ENCODE results near the gene COL23A1.

DNA sequence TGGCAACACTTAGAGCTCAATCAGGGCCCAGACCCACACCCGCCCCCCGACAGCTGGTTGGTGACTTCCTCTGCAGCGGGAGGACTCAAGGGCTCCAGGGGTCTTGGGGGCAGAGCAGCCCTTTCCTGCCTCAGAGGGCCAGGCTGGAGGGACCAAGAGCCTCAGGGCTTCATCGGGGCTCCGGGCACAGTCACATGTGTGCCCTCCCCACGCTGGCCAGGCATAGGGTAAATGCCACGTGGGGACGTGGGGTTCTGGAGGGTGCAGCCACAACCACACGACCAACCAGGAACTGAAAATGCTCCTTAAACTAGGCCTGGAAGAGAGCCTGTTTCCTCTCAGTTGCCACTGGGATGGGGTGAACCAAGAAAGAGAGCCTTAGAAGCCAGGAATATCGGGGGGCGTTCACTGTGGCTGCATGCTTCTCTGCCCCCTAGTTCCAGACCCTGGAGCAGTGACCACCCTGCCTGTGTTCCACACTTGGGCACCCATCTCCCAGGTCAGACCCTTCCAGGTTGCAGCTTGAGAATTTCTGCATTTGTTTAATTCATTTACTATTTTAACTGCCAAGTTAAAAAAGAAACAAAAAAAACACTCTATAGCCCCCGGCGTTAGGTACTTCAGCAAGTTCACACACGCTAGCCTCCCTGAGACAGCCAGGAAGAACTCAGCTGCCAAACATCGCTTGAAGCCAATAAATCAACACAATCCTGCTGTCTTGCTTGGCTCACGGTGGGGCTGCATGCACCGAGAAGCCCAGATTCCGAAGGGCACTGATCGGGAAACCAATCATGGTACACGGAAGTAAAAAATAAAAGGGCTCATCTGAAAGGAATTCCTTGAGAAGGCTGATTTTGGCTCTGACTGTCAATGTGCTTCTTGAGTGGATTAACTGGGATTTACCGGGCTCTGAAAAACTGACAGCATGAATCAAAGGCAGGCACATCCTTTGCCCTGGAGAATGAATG, 301.5 kb downstream of the COL23A1 start:
- TF ChIP-seq EZH2 (IDR thresholded peaks at IDR 0.05; ENCODE audit: low read depth, unreplicated experiment), result no peak
- TF ChIP-seq, protein P1, sequence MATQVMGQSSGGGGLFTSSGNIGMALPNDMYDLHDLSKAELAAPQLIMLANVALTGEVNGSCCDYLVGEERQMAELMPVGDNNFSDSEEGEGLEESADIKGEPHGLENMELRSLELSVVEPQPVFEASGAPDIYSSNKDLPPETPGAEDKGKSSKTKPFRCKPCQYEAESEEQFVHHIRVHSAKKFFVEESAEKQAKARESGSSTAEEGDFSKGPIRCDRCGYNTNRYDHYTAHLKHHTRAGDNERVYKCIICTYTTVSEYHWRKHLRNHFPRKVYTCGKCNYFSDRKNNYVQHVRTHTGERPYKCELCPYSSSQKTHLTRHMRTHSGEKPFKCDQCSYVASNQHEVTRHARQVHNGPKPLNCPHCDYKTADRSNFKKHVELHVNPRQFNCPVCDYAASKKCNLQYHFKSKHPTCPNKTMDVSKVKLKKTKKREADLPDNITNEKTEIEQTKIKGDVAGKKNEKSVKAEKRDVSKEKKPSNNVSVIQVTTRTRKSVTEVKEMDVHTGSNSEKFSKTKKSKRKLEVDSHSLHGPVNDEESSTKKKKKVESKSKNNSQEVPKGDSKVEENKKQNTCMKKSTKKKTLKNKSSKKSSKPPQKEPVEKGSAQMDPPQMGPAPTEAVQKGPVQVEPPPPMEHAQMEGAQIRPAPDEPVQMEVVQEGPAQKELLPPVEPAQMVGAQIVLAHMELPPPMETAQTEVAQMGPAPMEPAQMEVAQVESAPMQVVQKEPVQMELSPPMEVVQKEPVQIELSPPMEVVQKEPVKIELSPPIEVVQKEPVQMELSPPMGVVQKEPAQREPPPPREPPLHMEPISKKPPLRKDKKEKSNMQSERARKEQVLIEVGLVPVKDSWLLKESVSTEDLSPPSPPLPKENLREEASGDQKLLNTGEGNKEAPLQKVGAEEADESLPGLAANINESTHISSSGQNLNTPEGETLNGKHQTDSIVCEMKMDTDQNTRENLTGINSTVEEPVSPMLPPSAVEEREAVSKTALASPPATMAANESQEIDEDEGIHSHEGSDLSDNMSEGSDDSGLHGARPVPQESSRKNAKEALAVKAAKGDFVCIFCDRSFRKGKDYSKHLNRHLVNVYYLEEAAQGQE (IDR thresholded peaks at IDR 0.05; ENCODE audit: unreplicated experiment), result no peak
- TF ChIP-seq, protein P2, sequence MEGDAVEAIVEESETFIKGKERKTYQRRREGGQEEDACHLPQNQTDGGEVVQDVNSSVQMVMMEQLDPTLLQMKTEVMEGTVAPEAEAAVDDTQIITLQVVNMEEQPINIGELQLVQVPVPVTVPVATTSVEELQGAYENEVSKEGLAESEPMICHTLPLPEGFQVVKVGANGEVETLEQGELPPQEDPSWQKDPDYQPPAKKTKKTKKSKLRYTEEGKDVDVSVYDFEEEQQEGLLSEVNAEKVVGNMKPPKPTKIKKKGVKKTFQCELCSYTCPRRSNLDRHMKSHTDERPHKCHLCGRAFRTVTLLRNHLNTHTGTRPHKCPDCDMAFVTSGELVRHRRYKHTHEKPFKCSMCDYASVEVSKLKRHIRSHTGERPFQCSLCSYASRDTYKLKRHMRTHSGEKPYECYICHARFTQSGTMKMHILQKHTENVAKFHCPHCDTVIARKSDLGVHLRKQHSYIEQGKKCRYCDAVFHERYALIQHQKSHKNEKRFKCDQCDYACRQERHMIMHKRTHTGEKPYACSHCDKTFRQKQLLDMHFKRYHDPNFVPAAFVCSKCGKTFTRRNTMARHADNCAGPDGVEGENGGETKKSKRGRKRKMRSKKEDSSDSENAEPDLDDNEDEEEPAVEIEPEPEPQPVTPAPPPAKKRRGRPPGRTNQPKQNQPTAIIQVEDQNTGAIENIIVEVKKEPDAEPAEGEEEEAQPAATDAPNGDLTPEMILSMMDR (conservative IDR thresholded peaks at IDR 0.05; ENCODE audit: low read depth in 2 of 2), result no peak
- TF ChIP-seq POLR2AphosphoS5 (IDR thresholded peaks at IDR 0.05; ENCODE audit: low read depth), result no peak
- TF ChIP-seq CREB1 (CRISPR knock-in tag; IDR thresholded peaks at IDR 0.05; ENCODE audit: low read depth), result no peak
- no peak for TF ChIP-seq STAT1 (IDR thresholded peaks at IDR 0.05; ENCODE audit: unreplicated experiment)
- no peak for TF ChIP-seq ZNF114 (CRISPR knock-in tag; IDR thresholded peaks at IDR 0.05)
- no peak for TF ChIP-seq ZNF331 (CRISPR knock-in tag; IDR thresholded peaks at IDR 0.05; ENCODE audit: low read depth)
- TF ChIP-seq JUNB (IDR thresholded peaks at IDR 0.05; ENCODE audit: unreplicated experiment), result no peak
- TF ChIP-seq EZH2phosphoT487 (IDR thresholded peaks at IDR 0.05; ENCODE audit: unreplicated experiment), result no peak
- no peak for TF ChIP-seq NANOG (IDR thresholded peaks at IDR 0.05; ENCODE audit: borderline replicate concordance)
- TF ChIP-seq, protein P3, sequence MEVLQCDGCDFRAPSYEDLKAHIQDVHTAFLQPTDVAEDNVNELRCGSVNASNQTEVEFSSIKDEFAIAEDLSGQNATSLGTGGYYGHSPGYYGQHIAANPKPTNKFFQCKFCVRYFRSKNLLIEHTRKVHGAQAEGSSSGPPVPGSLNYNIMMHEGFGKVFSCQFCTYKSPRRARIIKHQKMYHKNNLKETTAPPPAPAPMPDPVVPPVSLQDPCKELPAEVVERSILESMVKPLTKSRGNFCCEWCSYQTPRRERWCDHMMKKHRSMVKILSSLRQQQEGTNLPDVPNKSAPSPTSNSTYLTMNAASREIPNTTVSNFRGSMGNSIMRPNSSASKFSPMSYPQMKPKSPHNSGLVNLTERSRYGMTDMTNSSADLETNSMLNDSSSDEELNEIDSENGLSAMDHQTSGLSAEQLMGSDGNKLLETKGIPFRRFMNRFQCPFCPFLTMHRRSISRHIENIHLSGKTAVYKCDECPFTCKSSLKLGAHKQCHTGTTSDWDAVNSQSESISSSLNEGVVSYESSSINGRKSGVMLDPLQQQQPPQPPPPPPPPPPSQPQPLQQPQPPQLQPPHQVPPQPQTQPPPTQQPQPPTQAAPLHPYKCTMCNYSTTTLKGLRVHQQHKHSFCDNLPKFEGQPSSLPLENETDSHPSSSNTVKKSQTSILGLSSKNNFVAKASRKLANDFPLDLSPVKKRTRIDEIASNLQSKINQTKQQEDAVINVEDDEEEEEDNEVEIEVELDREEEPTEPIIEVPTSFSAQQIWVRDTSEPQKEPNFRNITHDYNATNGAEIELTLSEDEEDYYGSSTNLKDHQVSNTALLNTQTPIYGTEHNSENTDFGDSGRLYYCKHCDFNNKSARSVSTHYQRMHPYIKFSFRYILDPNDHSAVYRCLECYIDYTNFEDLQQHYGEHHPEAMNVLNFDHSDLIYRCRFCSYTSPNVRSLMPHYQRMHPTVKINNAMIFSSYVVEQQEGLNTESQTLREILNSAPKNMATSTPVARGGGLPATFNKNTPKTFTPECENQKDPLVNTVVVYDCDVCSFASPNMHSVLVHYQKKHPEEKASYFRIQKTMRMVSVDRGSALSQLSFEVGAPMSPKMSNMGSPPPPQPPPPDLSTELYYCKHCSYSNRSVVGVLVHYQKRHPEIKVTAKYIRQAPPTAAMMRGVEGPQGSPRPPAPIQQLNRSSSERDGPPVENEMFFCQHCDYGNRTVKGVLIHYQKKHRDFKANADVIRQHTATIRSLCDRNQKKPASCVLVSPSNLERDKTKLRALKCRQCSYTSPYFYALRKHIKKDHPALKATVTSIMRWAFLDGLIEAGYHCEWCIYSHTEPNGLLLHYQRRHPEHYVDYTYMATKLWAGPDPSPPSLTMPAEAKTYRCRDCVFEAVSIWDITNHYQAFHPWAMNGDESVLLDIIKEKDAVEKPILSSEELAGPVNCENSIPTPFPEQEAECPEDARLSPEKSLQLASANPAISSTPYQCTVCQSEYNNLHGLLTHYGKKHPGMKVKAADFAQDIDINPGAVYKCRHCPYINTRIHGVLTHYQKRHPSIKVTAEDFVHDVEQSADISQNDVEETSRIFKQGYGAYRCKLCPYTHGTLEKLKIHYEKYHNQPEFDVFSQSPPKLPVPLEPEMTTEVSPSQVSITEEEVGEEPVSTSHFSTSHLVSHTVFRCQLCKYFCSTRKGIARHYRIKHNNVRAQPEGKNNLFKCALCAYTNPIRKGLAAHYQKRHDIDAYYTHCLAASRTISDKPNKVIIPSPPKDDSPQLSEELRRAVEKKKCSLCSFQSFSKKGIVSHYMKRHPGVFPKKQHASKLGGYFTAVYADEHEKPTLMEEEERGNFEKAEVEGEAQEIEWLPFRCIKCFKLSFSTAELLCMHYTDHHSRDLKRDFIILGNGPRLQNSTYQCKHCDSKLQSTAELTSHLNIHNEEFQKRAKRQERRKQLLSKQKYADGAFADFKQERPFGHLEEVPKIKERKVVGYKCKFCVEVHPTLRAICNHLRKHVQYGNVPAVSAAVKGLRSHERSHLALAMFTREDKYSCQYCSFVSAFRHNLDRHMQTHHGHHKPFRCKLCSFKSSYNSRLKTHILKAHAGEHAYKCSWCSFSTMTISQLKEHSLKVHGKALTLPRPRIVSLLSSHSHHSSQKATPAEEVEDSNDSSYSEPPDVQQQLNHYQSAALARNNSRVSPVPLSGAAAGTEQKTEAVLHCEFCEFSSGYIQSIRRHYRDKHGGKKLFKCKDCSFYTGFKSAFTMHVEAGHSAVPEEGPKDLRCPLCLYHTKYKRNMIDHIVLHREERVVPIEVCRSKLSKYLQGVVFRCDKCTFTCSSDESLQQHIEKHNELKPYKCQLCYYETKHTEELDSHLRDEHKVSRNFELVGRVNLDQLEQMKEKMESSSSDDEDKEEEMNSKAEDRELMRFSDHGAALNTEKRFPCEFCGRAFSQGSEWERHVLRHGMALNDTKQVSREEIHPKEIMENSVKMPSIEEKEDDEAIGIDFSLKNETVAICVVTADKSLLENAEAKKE (CRISPR knock-in tag; IDR thresholded peaks at IDR 0.05), result no peak
- TF ChIP-seq, protein P4, sequence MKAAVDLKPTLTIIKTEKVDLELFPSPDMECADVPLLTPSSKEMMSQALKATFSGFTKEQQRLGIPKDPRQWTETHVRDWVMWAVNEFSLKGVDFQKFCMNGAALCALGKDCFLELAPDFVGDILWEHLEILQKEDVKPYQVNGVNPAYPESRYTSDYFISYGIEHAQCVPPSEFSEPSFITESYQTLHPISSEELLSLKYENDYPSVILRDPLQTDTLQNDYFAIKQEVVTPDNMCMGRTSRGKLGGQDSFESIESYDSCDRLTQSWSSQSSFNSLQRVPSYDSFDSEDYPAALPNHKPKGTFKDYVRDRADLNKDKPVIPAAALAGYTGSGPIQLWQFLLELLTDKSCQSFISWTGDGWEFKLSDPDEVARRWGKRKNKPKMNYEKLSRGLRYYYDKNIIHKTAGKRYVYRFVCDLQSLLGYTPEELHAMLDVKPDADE (IDR thresholded peaks at IDR 0.05), result no peak

All from GM23338 (cell line).